Measurements from ENCODE around the gene CAPN3. TPM values are rescaled to one million over a fixed set of nuclear protein-coding genes. Genes with fewer than 3 reads are reported as not detected.

CAPN3 gene
- total and polyA plus RNA-seq, 2 donors from 2014 or later = 12.9 to 39.7 TPM

DNA sequence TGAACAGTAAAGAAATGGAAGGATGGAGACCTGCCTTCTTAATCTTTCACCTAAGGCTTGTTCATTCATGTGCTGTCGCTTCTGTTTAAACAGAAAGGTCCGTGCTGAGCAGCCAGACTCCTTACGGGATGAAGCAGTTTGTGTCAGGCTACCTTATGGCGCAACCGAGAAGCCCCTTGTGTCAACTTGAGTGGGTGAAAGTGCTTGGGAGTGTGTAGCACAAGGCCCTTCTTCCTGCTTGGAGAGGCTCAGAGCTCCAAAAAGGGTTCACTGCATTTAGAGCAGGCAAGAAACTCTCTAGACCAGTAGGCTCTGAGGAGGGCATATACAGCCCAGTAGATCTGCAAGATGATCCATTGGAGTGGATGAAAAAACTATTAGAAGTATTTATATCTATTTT is 16.0 kb downstream of the CAPN3 start:
- intact Hi-C loops (cut with DNase I) = no loop called here
- no peaks in the 10 kb centered on the region for H3K27me3 ChIP-seq (ENCODE audit: control insufficient read depth, insufficient read depth, low read length)
- no peak overlapping the region for H3K4me3 ChIP-seq (ENCODE audit: low read length in 3 of 3)
- no peak overlapping the region for H3K27ac ChIP-seq (ENCODE audit: low read depth in 2 of 2, low read length in 2 of 2)
- peaks cover 0 to 3% (median 0%) of the 10 kb centered on the region in 3 donors for H3K36me3 ChIP-seq (ENCODE audit: control insufficient read depth in 2 of 3, insufficient read depth in 3 of 3, low read length in 3 of 3)
- FAIRE-seq (no peak), DNase-seq (no peak)
- H3K4me1 ChIP-seq (ENCODE audit: control insufficient read depth in 2 of 3, insufficient read depth in 2 of 3, low read depth in 1 of 3, low read length in 3 of 3) = no peaks in the 10 kb centered on the region
- H3K9me3 ChIP-seq (ENCODE audit: control insufficient read depth in 2 of 3, insufficient read depth in 1 of 3, low read length in 3 of 3) = peaks cover 0 to 7% (median 0%) of the 10 kb centered on the region in 3 donors
- no peak overlapping the region for H3K9ac ChIP-seq (ENCODE audit: low read length in 3 of 3)
- no peak for TF ChIP-seq CTCF (IDR thresholded peaks at IDR 0.05; ENCODE audit: borderline replicate concordance, extremely low read depth, insufficient read depth)

GRCh38 chr15:42375941-42376340 is 16.6 kb downstream of the CAPN3 start:
- DNase-seq (no peak), FAIRE-seq (no peak)
- Histone ChIP-seq H3K4me3 (ENCODE audit: low read length in 3 of 3) (no peak overlapping the region), H3K9ac (ENCODE audit: low read length in 3 of 3) (no peak overlapping the region), H3K27me3 (ENCODE audit: control insufficient read depth, insufficient read depth, low read length) (no peaks in the 10 kb centered on the region), H3K36me3 (ENCODE audit: control insufficient read depth in 2 of 3, insufficient read depth in 3 of 3, low read length in 3 of 3) (peaks cover 0 to 3% (median 0%) of the 10 kb centered on the region in 3 donors), H3K27ac (ENCODE audit: low read depth in 2 of 2, low read length in 2 of 2) (no peak overlapping the region), H3K4me1 (ENCODE audit: control insufficient read depth in 2 of 3, insufficient read depth in 2 of 3, low read depth in 1 of 3, low read length in 3 of 3) (no peaks in the 10 kb centered on the region), H3K9me3 (ENCODE audit: control insufficient read depth in 2 of 3, insufficient read depth in 1 of 3, low read length in 3 of 3) (peaks cover 0 to 7% (median 0%) of the 10 kb centered on the region in 3 donors)
- intact Hi-C loops (cut with DNase I) = no loop called here
- no peak for TF ChIP-seq CTCF (IDR thresholded peaks at IDR 0.05; ENCODE audit: borderline replicate concordance, extremely low read depth, insufficient read depth)

GRCh38 chr15:42378011-42378410 is 18.7 kb downstream of the CAPN3 start:
- FAIRE-seq = no peak
- no peak for DNase-seq
- H3K4me3 ChIP-seq (ENCODE audit: low read length in 3 of 3) = no peak overlapping the region
- no peaks in the 10 kb centered on the region for H3K27me3 ChIP-seq (ENCODE audit: control insufficient read depth, insufficient read depth, low read length)
- no peak overlapping the region for H3K9ac ChIP-seq (ENCODE audit: low read length in 3 of 3)
- peaks cover 0 to 3% (median 0%) of the 10 kb centered on the region in 3 donors for H3K36me3 ChIP-seq (ENCODE audit: control insufficient read depth in 2 of 3, insufficient read depth in 3 of 3, low read length in 3 of 3)
- no peak overlapping the region for H3K27ac ChIP-seq (ENCODE audit: low read depth in 2 of 2, low read length in 2 of 2)
- no peaks in the 10 kb centered on the region for H3K4me1 ChIP-seq (ENCODE audit: control insufficient read depth in 2 of 3, insufficient read depth in 2 of 3, low read depth in 1 of 3, low read length in 3 of 3)
- TF ChIP-seq CTCF (IDR thresholded peaks at IDR 0.05; ENCODE audit: borderline replicate concordance, extremely low read depth, insufficient read depth) = no peak
- intact Hi-C loops (cut with DNase I) = no loop called here
- H3K9me3 ChIP-seq (ENCODE audit: control insufficient read depth in 2 of 3, insufficient read depth in 1 of 3, low read length in 3 of 3) = peaks cover 0 to 7% (median 0%) of the 10 kb centered on the region in 3 donors

DNA sequence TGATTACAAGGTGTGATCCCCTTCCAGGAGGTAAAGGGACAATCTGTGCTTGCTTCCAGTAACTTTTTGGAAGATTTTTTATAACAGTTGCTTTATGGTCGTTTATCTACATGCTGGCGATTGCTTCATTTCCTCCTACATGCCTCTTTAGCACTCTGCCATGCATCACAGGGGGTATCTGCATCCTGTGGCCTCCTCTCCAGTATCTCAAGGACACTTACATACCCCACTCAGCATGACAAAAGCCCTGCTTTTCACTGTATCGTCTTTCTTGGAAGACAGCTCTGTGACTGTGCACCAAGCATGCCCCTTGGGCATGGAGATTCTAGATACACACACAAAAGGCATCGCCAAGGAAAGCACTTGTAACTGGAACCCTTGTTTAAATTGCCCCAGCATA is 25.3 kb downstream of the CAPN3 start:
- no peak overlapping the region for H3K27ac ChIP-seq (ENCODE audit: low read depth in 2 of 2, low read length in 2 of 2)
- TF ChIP-seq CTCF (IDR thresholded peaks at IDR 0.05; ENCODE audit: borderline replicate concordance, extremely low read depth, insufficient read depth) = no peak
- H3K4me3 ChIP-seq (ENCODE audit: low read length in 3 of 3) = no peak overlapping the region
- intact Hi-C loops (cut with DNase I) = no loop called here
- no peaks in the 10 kb centered on the region for H3K27me3 ChIP-seq (ENCODE audit: control insufficient read depth, insufficient read depth, low read length)
- FAIRE-seq = no peak
- no peaks in the 10 kb centered on the region for H3K9me3 ChIP-seq (ENCODE audit: control insufficient read depth in 2 of 3, insufficient read depth in 1 of 3, low read length in 3 of 3)
- H3K9ac ChIP-seq (ENCODE audit: low read length in 3 of 3) = no peak overlapping the region
- no peak for DNase-seq
- peaks cover 0 to 2% (median 0%) of the 10 kb centered on the region in 3 donors for H3K36me3 ChIP-seq (ENCODE audit: control insufficient read depth in 2 of 3, insufficient read depth in 3 of 3, low read length in 3 of 3)
- no peaks in the 10 kb centered on the region for H3K4me1 ChIP-seq (ENCODE audit: control insufficient read depth in 2 of 3, insufficient read depth in 2 of 3, low read depth in 1 of 3, low read length in 3 of 3)

Measured in kidney (tissue), 14 donors.